ENCODE data around the gene ISLR2.

Gene ISLR2

GRCh38 chr15:74179101-74179841, 48.9 kb downstream of the ISLR2 start:
- no peak for DNase-seq

DNA sequence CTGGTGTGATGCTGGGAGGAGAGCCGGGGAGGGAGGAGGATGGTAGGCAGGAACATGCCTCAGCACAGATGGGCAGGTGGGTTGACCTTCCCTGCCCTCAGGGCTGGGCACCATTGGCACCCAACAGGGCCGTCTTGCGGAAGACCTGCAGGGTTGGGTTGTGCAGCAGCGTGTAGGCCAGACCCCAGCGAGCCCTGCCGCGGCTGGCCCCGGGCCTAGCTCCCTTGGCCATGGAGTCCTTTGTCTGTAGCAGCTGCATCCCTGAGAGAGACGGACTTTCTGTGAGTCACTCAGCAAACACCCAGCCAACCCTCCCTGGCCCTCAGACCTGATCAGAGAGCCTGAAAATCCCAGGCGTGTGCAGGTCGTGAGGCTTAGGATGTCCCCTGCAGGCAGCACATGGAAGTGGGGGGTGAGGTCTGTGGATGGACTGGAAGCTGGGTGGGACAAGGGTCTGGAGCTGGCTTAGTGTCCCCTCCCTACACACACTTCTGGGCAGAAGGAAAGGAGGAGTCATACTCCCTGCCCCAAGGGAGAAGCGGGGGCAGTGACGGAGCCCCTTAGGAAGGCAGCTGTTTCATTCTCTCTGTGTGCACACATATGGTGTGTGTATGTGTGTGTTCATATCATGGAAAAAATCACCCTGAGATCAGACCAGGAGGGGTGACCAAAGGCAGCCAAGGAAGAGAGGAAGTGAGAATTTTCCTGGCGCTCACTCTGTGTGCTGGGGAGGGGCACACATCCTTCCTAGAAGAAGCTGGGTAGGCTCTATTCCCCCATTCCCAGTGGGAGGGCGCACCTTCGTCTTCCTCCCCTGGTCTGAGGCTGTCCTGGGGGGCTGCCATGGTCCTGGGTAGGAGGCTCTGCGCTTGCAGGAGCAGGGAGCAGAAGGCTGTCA, 49.8 kb downstream of the ISLR2 start:
- no peak for DNase-seq

DNA sequence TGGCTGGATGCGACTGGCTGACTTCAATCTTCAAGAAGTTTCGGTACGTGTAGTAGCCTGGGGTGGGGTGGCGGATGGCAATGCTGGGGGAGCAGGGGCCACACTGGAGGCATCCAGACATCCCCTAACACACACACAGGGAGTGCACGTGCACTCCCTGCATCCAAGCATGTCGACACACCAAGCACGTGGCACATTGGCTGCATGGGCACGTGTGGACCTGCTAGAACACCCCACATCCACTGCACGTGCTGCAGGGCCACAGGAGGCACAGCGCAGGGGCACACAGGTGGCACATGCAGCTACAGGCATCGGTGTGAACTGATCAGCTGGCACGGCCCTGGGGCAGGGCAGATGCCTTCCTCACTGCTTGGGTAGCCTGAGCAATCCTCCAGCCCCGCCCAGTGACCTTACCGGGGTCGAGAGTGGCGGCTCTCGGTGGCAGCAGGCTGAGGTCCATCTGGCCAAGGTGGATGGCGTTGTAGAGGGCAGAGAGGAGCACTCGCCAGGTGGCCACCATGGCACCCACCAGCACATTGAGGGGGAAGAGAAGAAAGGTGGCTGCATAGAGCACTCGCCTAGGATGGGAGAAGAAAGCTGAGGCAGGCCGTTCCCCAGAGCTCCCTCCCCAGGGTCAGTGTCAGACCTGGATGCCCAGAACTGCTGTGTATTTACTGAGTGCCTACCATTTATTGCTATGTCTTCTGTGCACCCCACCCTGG, 50.7 kb downstream of the ISLR2 start:
- DNase-seq = no peak

DNA sequence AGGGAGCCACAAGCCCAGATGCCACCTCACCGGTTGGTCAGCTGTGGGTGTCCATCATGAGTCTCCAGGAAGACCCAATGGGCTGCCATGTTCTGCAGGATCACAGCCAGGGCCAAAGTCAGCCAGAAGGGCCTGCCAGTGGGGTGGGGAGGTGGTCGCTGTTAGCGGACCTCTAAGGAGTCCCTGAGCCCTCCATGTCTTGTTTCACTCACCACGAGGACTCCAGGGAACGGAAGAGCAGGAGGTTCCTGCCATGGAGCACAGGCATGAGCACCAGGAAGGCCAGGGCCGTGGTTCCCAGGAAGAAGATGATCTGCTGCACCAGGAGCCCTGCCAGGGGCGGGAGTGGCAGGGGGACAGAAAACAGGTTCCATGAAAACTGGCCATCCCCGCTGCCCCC, 51.7 kb downstream of the ISLR2 start:
- no peak for DNase-seq

- peak; percentile 41 for DNase-seq
Measured at GRCh38 chr15:74184582-74185091, 54.3 kb downstream of the ISLR2 start.

DNA sequence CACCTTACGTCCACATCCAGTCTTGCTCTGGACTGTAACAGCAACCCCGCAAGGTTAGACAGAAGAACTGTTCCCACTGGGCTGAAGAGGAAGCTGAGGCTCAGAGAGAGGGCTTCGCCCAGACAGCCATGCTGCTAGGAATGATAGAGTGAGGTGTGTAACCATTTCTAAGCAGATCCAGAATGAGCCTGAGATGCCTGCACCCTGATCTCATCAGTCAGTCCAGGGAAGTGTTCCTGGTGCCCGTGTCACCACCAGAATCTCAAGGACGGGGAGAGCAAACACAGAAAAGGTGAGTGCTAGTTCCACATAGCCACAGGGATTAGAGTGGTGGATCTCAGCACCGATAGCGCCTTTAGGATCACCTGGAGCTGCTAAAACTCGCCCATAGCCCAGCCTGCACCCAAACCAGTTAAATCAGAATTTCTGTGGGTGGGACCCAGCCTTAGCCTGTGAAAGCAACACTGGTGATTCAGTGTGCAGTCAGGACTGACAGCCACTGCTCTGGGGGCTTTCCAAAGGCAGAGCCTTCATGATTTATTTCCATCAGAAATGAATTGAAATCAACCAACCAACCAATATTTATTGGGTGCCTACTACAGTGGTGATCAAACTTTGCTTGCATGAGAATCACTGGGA, 55.4 kb downstream of the ISLR2 start:
- peak; percentile 35 for DNase-seq

All from activated CD4-positive, alpha-beta T cell treated with anti-CD3 and anti-CD28 coated beads for 48 hours (primary cell).